Measurements from ENCODE around the gene SMC3. TPM values are rescaled to one million over a fixed set of nuclear protein-coding genes. Genes with fewer than 3 reads are reported as not detected.
A peak's percentile ranks its signal among the peaks of the same experiment; 100 is the strongest.

SMC3 gene
- polyA plus RNA-seq, 1 of the 3 experiments (the other 2 are of a cell fraction): 10.1 TPM

- CTCF ChIA-PET: interaction anchor here (0.7 kb wide), 1 partner anchor 19 kb away, joined by 3 read pairs; no protein-coding TSS in a partner anchor
- DNase-seq: no peak
- peak overlapping the region in 1 of 2 experiments; percentile 76; a peak in 2 of 4 replicates for H3K27ac ChIP-seq (ENCODE audit: low read depth in 2 of 2, low read length in 1 of 2)
Measured at GRCh38 chr10:110529596-110530011, 37.9 kb upstream of the SMC3 start.

GRCh38 chr10:110530131-110530831 is 37.2 kb upstream of the SMC3 start:
- peaks cover 41% of the 10 kb centered on the region for H3F3A ChIP-seq (replicated peaks; ENCODE audit: insufficient read depth)
- H3K4me1 ChIP-seq (ENCODE audit: control insufficient read depth in 1 of 2, insufficient read depth in 2 of 2, low read depth in 1 of 2, low read length in 1 of 2): peaks cover 8 to 49% of the 10 kb centered on the region in 2 experiments; a peak in 3 of 4 replicates
- H3K4me2 ChIP-seq: peak overlapping the region; percentile 51; the same call in 1 of the 2 replicates
- no peaks in the 10 kb centered on the region for H3K9me3 ChIP-seq
- DNase-seq: peak; percentile 67
- no peaks in the 10 kb centered on the region for H4K20me1 ChIP-seq (ENCODE audit: insufficient read depth)
- H3K36me3 ChIP-seq (replicated peaks in 1 of 2; ENCODE audit: control insufficient read depth in 1 of 2, insufficient read depth in 2 of 2, low read length in 1 of 2): no peaks in the 10 kb centered on the region
- no peaks in the 10 kb centered on the region; the same call in 1 of the 2 replicates for H3K79me2 ChIP-seq (ENCODE audit: insufficient read depth)
- H3K4me3 ChIP-seq (ENCODE audit: low read depth in 2 of 2, low read length in 1 of 2): peak overlapping the region in 1 of 2 experiments; percentile 25; a peak in 1 of 4 replicates
- peak overlapping the region; percentile 30; the same call in 1 of the 2 replicates for H2AFZ ChIP-seq (ENCODE audit: low read depth)
- H3K9me2 ChIP-seq: no peaks in the 10 kb centered on the region
- no peak for TF ChIP-seq GABPA (IDR thresholded peaks at IDR 0.05; ENCODE audit: low read depth)
- no peak for TF ChIP-seq TEAD4 (IDR thresholded peaks at IDR 0.05; ENCODE audit: borderline replicate concordance, insufficient read depth)
- no peak for TF ChIP-seq MXI1 (IDR thresholded peaks at IDR 0.05; ENCODE audit: low read depth, low read length)
- no peak for TF ChIP-seq NFIC (IDR thresholded peaks at IDR 0.05; ENCODE audit: borderline replicate concordance)
- no peak for TF ChIP-seq RXRA (IDR thresholded peaks at IDR 0.05; ENCODE audit: borderline replicate concordance, low read depth)
- no peak for TF ChIP-seq POLR2AphosphoS5 (IDR thresholded peaks at IDR 0.05; ENCODE audit: low read depth, low read length)
- TF ChIP-seq SMC3 (IDR thresholded peaks at IDR 0.05; ENCODE audit: low read depth, low read length): no peak
- TF ChIP-seq ELF1 (IDR thresholded peaks at IDR 0.05): no peak
- no peak for TF ChIP-seq CHD2 (IDR thresholded peaks at IDR 0.05; ENCODE audit: low read length, partially characterized antibody)
- H3K9ac ChIP-seq: peak overlapping the region; percentile 49; the same call in 1 of the 2 replicates
- ChIA-PET CTCF (no interaction called here), POLR2A (no interaction called here)
- 48% methylated on average over 20 of the region's 35 CpGs for WGBS (ENCODE audit: low lambda C conversion rate)
- H3K27me3 ChIP-seq (ENCODE audit: insufficient read depth): no peaks in the 10 kb centered on the region
- H3K27ac ChIP-seq (ENCODE audit: low read depth in 2 of 2, low read length in 1 of 2): peak overlapping the region in 1 of 2 experiments; percentile 55; a peak in 2 of 4 replicates

More at GRCh38 chr10:110529596-110530011, 37.9 kb upstream of the SMC3 start:
- Histone ChIP-seq H3K36me3 (replicated peaks in 1 of 2; ENCODE audit: control insufficient read depth in 1 of 2, insufficient read depth in 2 of 2, low read length in 1 of 2) (no peaks in the 10 kb centered on the region), H3F3A (replicated peaks; ENCODE audit: insufficient read depth) (peaks cover 40% of the 10 kb centered on the region), H3K27me3 (ENCODE audit: insufficient read depth) (no peaks in the 10 kb centered on the region), H3K4me3 (ENCODE audit: low read depth in 2 of 2, low read length in 1 of 2) (no peak overlapping the region), H3K79me2 (ENCODE audit: insufficient read depth) (no peaks in the 10 kb centered on the region; the same call in 1 of the 2 replicates), H3K9me2 (no peaks in the 10 kb centered on the region), H2AFZ (ENCODE audit: low read depth) (no peak overlapping the region), H3K9me3 (no peaks in the 10 kb centered on the region), H3K4me2 (no peak overlapping the region), H3K9ac (no peak overlapping the region), H3K4me1 (ENCODE audit: control insufficient read depth in 1 of 2, insufficient read depth in 2 of 2, low read depth in 1 of 2, low read length in 1 of 2) (peaks cover 8 to 55% of the 10 kb centered on the region in 2 experiments; a peak in 3 of 4 replicates), H4K20me1 (ENCODE audit: insufficient read depth) (no peaks in the 10 kb centered on the region)
- POLR2A ChIA-PET: no interaction called here
- TF ChIP-seq JUND (IDR thresholded peaks at IDR 0.05) (no peak), GATA2 (CRISPR knock-in tag; IDR thresholded peaks at IDR 0.05) (no peak), EP300 (IDR thresholded peaks at IDR 0.05; ENCODE audit: borderline replicate concordance in 1 of 2, low read depth in 1 of 2, low read length in 1 of 2) (no peak), EZH2phosphoT487 (IDR thresholded peaks at IDR 0.05; ENCODE audit: borderline replicate concordance, low read depth) (no peak), CHD2 (IDR thresholded peaks at IDR 0.05; ENCODE audit: low read length, partially characterized antibody) (no peak), FOXM1 (IDR thresholded peaks at IDR 0.05; ENCODE audit: low read depth) (no peak), RXRA (IDR thresholded peaks at IDR 0.05; ENCODE audit: borderline replicate concordance, low read depth) (no peak), NRF1 (IDR thresholded peaks at IDR 0.05; ENCODE audit: low read depth, low read length) (no peak), TAF1 (IDR thresholded peaks at IDR 0.05; ENCODE audit: borderline replicate concordance, low read depth, low read length) (no peak), TEAD4 (IDR thresholded peaks at IDR 0.05; ENCODE audit: borderline replicate concordance, insufficient read depth) (no peak), MXI1 (IDR thresholded peaks at IDR 0.05; ENCODE audit: low read depth, low read length) (no peak), IRF3 (IDR thresholded peaks at IDR 0.05; ENCODE audit: low read depth, low read length) (no peak)
- TF ChIP-seq, protein P1, sequence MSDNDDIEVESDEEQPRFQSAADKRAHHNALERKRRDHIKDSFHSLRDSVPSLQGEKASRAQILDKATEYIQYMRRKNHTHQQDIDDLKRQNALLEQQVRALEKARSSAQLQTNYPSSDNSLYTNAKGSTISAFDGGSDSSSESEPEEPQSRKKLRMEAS (IDR thresholded peaks at IDR 0.05; ENCODE audit: low read depth): no peak
- TF ChIP-seq, protein P2, sequence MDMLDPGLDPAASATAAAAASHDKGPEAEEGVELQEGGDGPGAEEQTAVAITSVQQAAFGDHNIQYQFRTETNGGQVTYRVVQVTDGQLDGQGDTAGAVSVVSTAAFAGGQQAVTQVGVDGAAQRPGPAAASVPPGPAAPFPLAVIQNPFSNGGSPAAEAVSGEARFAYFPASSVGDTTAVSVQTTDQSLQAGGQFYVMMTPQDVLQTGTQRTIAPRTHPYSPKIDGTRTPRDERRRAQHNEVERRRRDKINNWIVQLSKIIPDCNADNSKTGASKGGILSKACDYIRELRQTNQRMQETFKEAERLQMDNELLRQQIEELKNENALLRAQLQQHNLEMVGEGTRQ (IDR thresholded peaks at IDR 0.05; ENCODE audit: borderline replicate concordance, low read depth, low read length): no peak
- 98% methylated on average over 6 of the region's 6 CpGs for WGBS (ENCODE audit: low lambda C conversion rate)

All from SK-N-SH (cell line).